ENCODE measurements around the gene MEN1. TPM values are rescaled to one million over a fixed set of nuclear protein-coding genes. Genes with fewer than 3 reads are reported as not detected.

The MEN1 gene
- total RNA-seq, 1 donor from 2014 or later: 29.2 TPM

DNA sequence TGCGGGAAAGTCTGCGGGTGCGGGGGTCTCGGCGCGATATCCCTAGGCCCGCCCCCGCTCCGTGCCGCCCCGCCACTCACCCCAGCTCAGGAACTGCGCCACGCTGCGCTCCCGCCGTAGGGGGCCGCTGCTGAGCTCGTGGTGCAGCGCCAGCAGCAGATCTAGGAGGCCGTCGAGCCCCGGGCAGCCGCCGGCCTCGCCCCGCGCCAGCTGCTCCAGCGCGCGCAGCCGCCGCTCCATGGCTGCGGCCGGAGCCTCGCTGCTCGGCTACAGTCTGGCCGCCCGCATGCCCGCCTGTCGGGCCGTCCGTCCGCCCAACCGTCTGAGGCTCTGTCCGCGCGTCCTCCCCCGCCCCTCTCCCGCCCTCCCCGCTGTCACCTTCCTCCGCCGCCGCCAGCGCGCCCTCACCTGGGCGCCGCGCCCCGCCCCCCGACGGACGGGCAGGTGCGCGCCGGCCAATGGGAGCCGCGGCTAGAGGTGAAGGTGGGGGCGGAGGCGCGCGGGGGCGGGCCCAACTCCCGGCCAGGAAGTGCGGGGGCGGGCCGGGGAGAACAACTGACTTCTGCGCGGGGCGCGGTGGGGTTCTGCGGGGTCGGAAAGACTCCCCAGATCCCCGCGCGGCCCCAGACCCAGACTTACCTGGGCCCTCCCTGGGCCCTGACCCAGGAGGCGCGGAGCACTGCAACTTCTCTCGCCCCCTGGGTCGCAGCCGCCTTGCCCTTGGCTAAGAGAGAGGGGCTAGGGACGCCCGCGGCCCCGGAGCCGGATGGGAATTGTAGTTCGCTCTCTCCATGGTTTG is 34.2 kb upstream of the MEN1 start, which contains the start of gene CDC42BPG:
Gene CDC42BPG (minus strand): TSS at position 324 of the 799 bp plus-strand sequence. CDS start 84 bp downstream, at position 240.
- no peaks in the 10 kb centered on the region for H3K9me3 Mint-ChIP-seq (ENCODE audit: unreplicated experiment)
- TF ChIP-seq, protein P1, sequence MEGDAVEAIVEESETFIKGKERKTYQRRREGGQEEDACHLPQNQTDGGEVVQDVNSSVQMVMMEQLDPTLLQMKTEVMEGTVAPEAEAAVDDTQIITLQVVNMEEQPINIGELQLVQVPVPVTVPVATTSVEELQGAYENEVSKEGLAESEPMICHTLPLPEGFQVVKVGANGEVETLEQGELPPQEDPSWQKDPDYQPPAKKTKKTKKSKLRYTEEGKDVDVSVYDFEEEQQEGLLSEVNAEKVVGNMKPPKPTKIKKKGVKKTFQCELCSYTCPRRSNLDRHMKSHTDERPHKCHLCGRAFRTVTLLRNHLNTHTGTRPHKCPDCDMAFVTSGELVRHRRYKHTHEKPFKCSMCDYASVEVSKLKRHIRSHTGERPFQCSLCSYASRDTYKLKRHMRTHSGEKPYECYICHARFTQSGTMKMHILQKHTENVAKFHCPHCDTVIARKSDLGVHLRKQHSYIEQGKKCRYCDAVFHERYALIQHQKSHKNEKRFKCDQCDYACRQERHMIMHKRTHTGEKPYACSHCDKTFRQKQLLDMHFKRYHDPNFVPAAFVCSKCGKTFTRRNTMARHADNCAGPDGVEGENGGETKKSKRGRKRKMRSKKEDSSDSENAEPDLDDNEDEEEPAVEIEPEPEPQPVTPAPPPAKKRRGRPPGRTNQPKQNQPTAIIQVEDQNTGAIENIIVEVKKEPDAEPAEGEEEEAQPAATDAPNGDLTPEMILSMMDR (IDR thresholded peaks at IDR 0.05): peak; percentile 64
- H3K4me3 Mint-ChIP-seq (ENCODE audit: unreplicated experiment): peak within 1 kb of the TSS; percentile 64
- no peaks in the 10 kb centered on the region for H3K27me3 Mint-ChIP-seq (ENCODE audit: unreplicated experiment)
- H3K27ac Mint-ChIP-seq (ENCODE audit: unreplicated experiment): no peak within 1 kb of the TSS
- H3K36me3 Mint-ChIP-seq (ENCODE audit: unreplicated experiment): no peaks in the 10 kb centered on the region
- peak; percentile 90 for DNase-seq (ENCODE audit: extremely low spot score, unreplicated experiment)
- H3K4me1 Mint-ChIP-seq (ENCODE audit: unreplicated experiment): peaks cover 23% of the 10 kb centered on the region

DNA sequence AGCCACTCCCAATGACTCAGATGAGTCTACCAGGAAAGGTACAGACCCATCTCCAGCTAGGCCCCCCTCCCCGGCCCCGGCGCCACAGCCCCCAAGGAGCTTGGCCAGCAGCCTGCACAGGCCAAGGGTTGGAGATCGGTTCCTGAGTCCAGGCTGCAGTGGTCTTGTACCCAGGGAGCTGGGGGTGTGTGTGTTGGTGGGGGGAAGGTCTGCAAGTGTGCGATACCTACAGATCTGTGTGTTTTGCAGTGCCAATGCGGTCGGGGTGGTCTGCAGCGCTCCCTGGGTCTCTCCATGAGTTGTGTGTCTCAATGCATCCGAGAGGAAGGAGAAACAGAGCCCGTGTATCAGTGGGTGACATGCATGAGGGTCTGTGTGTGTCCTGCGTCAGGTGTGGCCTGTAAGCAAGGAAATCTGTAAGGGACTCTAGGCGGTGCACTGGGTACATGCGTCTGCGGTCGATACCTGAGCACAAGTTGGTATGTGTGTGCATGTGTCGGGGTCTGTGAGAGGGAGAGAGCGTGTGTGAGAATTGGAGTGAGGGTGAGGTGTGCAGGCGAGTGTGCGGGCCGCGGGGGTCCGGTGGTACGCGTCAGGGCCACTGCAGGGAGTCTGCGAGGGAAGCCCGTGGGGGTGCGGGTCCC is 33.5 kb upstream of the MEN1 start:
- H3K27ac Mint-ChIP-seq (ENCODE audit: unreplicated experiment): no peak overlapping the region
- no peaks in the 10 kb centered on the region for H3K36me3 Mint-ChIP-seq (ENCODE audit: unreplicated experiment)
- peak overlapping the region; percentile 64 for H3K4me3 Mint-ChIP-seq (ENCODE audit: unreplicated experiment)
- TF ChIP-seq, protein P1 (IDR thresholded peaks at IDR 0.05): no peak
- H3K4me1 Mint-ChIP-seq (ENCODE audit: unreplicated experiment): peaks cover 19% of the 10 kb centered on the region
- H3K9me3 Mint-ChIP-seq (ENCODE audit: unreplicated experiment): no peaks in the 10 kb centered on the region
- DNase-seq (ENCODE audit: extremely low spot score, unreplicated experiment): no peak
- no peaks in the 10 kb centered on the region for H3K27me3 Mint-ChIP-seq (ENCODE audit: unreplicated experiment)

DNA sequence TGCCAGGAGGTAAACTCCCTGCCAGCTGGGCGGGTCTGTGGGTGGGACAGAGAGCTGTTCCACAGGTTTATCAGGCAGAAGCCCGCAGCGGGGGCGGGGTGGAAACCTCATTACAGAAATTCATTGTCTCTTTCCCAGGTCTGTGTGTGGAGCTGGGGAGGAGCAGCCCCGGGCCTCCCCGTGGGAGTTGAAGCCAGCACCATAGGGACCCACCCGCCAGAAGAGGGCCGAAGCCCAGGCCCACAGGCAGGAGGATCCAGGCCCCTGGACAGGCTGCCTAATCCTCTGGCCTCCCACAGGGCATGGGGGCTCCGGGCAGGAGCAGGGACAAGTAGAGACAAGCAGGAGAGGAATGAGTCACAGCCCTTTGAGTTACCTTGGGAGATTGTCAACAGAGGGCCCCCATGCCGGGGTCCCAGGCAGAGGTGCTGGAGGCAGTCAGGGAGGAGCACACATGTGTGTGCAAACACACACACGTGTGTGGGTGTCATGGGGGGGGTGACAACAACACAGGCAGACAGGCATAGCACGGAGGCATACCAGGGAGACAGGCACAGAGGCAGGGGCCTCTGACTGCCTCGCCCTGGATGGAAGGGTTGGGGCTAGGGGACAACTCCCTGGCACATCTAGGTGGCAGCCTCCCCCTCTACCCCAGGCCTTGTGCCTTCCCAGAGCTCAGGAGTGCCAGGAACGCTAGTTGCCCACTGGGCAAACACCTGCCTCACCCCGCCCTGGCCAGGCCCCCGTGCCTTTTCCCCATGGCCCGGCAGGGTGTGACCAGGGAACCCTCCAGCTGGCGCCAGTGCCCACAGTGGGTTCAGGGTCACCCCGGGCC is 32.7 kb upstream of the MEN1 start:
- Mint-ChIP-seq H3K27ac (ENCODE audit: unreplicated experiment) (no peak overlapping the region), H3K9me3 (ENCODE audit: unreplicated experiment) (no peaks in the 10 kb centered on the region), H3K4me1 (ENCODE audit: unreplicated experiment) (peaks cover 16% of the 10 kb centered on the region), H3K36me3 (ENCODE audit: unreplicated experiment) (no peaks in the 10 kb centered on the region), H3K27me3 (ENCODE audit: unreplicated experiment) (no peaks in the 10 kb centered on the region), H3K4me3 (ENCODE audit: unreplicated experiment) (no peak overlapping the region)
- DNase-seq (ENCODE audit: extremely low spot score, unreplicated experiment): no peak
- TF ChIP-seq, protein P1 (IDR thresholded peaks at IDR 0.05): no peak

DNA sequence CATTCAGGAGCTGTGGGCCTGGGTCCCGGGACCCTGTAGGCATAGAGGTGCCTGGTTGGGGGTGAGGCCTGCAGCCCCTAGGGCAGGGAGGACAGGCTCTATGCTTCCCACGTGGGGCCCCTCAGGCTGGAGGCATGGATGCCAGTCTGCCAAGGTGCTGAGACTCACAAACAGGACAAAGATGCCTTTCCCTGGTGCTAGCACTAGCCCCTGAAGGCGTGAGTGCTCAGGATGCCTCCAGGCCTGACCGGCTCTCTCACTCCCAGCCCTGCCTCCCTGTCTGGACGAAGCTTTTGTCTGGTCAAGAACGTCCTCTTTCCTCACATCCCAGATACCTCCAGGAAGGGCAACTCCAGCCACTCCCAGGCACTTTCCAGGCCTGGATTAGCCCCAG is 32.0 kb upstream of the MEN1 start:
- Mint-ChIP-seq H3K4me3 (ENCODE audit: unreplicated experiment) (no peak overlapping the region), H3K27ac (ENCODE audit: unreplicated experiment) (no peak overlapping the region), H3K27me3 (ENCODE audit: unreplicated experiment) (no peaks in the 10 kb centered on the region)

More for the DNA sequence above, 32.0 kb upstream of the MEN1 start:
- TF ChIP-seq, protein P1 (IDR thresholded peaks at IDR 0.05): no peak
- DNase-seq (ENCODE audit: extremely low spot score, unreplicated experiment): no peak
- no peaks in the 10 kb centered on the region for H3K9me3 Mint-ChIP-seq (ENCODE audit: unreplicated experiment)
- peaks cover 16% of the 10 kb centered on the region for H3K4me1 Mint-ChIP-seq (ENCODE audit: unreplicated experiment)
- H3K36me3 Mint-ChIP-seq (ENCODE audit: unreplicated experiment): no peaks in the 10 kb centered on the region

Measured in osteocyte (in vitro differentiated cells).